ENCODE data around the gene EHD2. TPM values are rescaled to one million over a fixed set of nuclear protein-coding genes. Genes with fewer than 3 reads are reported as not detected.

Gene EHD2
- total and polyA plus RNA-seq, 2 of the 13 experiments (the other 11 are each of a cell fraction or from before 2014, with no cell fraction given), result 0.09 to 0.28 TPM

GRCh38 chr19:47745010-47745901 is 32.0 kb downstream of the EHD2 start, which contains the start of gene NOP53 (continued):
- TF ChIP-seq REPIN1 (CRISPR knock-in tag; IDR thresholded peaks at IDR 0.05; ENCODE audit: borderline replicate concordance, low read depth) (peak; percentile 75; the same call in 1 of the 2 replicates), SRY (CRISPR knock-in tag; IDR thresholded peaks at IDR 0.05) (peak; percentile 67; the same call in 1 of the 2 replicates), ZNF235 (CRISPR knock-in tag; IDR thresholded peaks at IDR 0.05; ENCODE audit: borderline replicate concordance) (0 out of 2 replicates have a peak, but pooled peaks have one; percentile 48), MED1 (CRISPR knock-in tag; IDR thresholded peaks at IDR 0.05) (no peak; the same call in 1 of the 2 replicates), PRDM15 (CRISPR knock-in tag; IDR thresholded peaks at IDR 0.05) (peak; percentile 22; the same call in 1 of the 2 replicates), TFAP4 (IDR thresholded peaks at IDR 0.05; ENCODE audit: borderline replicate concordance, low read depth) (peak; percentile 28; the same call in 1 of the 2 replicates), ARNT2 (CRISPR knock-in tag; IDR thresholded peaks at IDR 0.05; ENCODE audit: low read depth) (no peak), ARHGAP35 (CRISPR knock-in tag; IDR thresholded peaks at IDR 0.05; ENCODE audit: borderline replicate concordance) (0 out of 2 replicates have a peak, but pooled peaks have one; percentile 46), SAFB2 (CRISPR knock-in tag; IDR thresholded peaks at IDR 0.05; ENCODE audit: borderline replicate concordance, low read depth) (no peak), ZNF639 (CRISPR knock-in tag; conservative IDR thresholded peaks at IDR 0.05) (peak; percentile 57; the same call in 1 of the 2 replicates), NFIC (IDR thresholded peaks at IDR 0.05; ENCODE audit: low read length) (no peak), WIZ (CRISPR knock-in tag; IDR thresholded peaks at IDR 0.05) (peak; percentile 90), ERF (CRISPR knock-in tag; IDR thresholded peaks at IDR 0.05) (peak; percentile 87), ZNF280D (CRISPR knock-in tag; IDR thresholded peaks at IDR 0.05) (peak; percentile 92), REL (CRISPR knock-in tag; conservative IDR thresholded peaks at IDR 0.05) (no peak), ZNF883 (CRISPR knock-in tag; IDR thresholded peaks at IDR 0.05; ENCODE audit: not compliant biosample characterization) (peak; percentile 78), ZNF496 (CRISPR knock-in tag; IDR thresholded peaks at IDR 0.05; ENCODE audit: insufficient replicate concordance) (no peak)

Data from HepG2 (cell line).